Myocyte (in vitro differentiated cells): ENCODE results near the gene AKAP8L. TPM values are rescaled to one million over a fixed set of nuclear protein-coding genes. Genes with fewer than 3 reads are reported as not detected.

ENCODE experiments used
- DNase-seq: peaks from one replicate; pipeline ENCODE4 v3.0.0-alpha.2; 2012; ENCODE audit warnings: low read depth
- total RNA-seq: library from RNA; depleted of rRNA; stranded (reverse); fragments of >200 nt; gene quantifications from 2 replicates; pipeline ENCODE4 v1.2.3, GENCODE V29; 2014

AKAP8L gene
- total RNA-seq, 1 donor from 2014 or later = 143 TPM

GRCh38 chr19:15449620-15450527, 31.1 kb upstream of the AKAP8L start, which contains the start of gene WIZ:
WIZ (minus strand) TSS chr19:15449956; CDS start chr19:15448307, 1,649 bp downstream.
- peak; percentile 72 for DNase-seq

GRCh38 chr19:15448778-15449619, 30.2 kb upstream of the AKAP8L start:
- no peak for DNase-seq

- DNase-seq = no peak
Measured at GRCh38 chr19:15448044-15448777, 29.4 kb upstream of the AKAP8L start.

GRCh38 chr19:15447057-15447456, 28.3 kb upstream of the AKAP8L start:
- DNase-seq = no peak

DNA sequence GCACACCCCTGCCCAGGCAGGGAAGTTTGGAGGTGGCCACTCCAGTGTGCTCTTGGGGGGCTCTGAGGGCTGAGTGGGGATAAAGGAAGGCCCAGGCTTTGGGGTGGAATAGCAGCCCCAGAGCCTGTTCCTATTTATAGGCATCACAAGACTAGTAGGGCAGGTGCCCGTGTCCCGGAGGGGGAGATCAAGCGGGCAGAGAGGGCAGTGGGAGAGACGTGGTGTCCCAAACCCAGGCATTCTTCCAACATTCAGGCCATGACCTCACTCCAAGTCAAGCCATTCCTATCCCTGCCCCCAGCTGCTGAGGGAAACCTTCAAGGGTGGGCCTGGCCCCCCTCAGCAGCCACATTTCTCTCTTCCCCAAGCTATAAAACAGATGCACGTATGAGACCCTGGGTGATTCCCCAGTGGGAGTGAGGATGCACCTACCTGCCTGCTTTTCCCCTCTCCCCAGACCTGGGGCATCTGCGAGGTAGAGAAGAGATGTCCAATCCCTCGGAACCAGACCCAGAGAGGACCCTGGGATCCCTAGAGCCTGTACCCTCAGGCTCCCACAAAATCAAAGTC, 27.1 kb upstream of the AKAP8L start:
- peak; percentile 83 for DNase-seq

DNA sequence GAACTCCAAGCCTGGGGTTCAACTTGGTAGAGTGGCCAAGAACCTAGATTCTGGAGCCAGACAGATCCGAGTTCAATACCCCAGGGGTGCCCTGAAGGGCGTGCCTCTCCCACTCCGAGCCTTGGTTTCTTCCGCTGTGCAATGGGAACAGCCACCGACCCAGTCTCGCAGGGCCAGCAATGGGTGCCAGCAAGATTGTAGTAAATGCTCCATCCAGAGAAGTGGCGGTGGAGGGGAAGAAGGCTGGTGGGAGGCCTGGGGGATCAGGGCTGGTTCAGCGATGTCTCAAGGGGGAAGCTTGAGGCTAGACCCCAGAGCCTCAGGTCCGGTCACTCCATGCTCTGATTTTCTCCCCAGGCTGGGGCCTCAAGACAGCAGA, 26.4 kb upstream of the AKAP8L start:
- DNase-seq = no peak

DNA sequence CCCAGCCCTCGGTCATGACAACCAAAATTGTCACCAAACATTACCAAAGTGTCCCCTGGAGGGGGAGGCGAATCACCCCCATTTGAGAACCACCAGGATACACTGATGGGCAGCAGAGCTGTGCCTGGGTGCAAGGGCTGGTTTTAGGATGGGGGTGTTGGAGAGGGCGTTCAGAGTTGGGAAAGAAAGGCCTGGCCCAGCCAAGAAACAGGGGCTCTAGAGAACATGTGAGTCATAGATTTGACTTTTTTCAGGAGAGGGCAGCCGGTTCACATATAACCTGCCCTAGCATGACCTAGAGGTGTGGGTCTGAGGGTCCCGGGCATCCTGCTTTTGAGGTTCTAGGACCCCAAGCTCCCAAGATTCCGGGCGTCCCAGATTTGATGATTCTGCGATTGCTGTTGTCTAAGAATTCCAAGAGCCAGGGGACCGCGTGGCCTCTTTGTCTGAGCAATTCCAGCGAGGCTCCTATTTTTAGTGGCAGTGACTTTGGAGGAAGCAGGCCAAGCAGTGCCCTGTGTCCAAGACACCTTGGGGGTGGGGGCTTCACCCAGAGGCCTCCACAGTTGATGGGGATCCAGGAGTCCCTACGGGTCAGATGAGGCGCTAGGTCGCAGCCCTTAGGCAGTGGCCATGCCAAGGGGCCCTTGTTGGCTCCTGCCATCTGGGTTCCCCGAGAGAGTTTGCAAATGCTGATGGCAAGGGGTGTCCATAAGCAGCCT, 25.9 kb upstream of the AKAP8L start:
- peak; percentile 46 for DNase-seq

- DNase-seq = peak; percentile 72
Measured at GRCh38 chr19:15443838-15444237, 25.1 kb upstream of the AKAP8L start.

GRCh38 chr19:15443325-15443724, 24.5 kb upstream of the AKAP8L start:
- DNase-seq = no peak

DNA sequence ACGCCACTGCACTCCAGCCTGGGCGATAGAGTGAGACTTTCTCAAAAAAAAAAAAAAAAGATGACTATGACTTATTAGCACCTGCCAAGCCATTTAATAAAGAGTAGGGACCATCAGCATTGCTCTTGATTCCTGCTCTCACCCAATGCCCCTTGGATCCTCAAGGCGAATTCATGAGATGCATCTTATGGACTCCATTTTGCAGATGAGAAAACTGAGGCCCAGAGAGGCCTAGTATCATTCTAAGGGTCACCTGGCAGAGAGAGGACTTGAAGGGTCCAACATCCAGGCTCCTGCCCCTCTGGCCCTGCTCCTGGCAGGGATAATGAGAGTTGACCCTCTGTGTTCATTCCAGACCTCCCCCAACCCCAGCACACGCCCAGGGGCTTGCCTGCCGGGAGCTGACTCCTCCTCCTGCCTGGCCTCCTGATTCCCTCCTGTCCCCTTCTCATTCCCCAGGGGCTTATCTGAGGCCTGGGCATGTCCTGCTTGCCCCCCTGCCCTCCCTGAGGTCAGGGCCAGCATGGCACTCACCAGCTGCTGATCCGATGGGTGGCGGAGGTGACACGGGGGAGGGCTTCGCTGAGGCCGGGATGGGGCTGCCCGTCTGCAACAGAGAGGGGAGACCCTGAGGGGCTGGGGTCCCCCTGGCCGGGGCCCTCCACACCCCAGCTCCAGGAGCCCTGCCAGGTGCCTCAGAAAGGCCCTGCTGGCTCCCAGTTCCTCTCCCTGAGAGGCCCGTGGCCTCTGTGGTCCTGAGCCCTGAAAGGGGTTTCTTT, 23.5 kb upstream of the AKAP8L start:
- no peak for DNase-seq

- DNase-seq = no peak
Measured at GRCh38 chr19:15441317-15441716, 22.5 kb upstream of the AKAP8L start.

DNA sequence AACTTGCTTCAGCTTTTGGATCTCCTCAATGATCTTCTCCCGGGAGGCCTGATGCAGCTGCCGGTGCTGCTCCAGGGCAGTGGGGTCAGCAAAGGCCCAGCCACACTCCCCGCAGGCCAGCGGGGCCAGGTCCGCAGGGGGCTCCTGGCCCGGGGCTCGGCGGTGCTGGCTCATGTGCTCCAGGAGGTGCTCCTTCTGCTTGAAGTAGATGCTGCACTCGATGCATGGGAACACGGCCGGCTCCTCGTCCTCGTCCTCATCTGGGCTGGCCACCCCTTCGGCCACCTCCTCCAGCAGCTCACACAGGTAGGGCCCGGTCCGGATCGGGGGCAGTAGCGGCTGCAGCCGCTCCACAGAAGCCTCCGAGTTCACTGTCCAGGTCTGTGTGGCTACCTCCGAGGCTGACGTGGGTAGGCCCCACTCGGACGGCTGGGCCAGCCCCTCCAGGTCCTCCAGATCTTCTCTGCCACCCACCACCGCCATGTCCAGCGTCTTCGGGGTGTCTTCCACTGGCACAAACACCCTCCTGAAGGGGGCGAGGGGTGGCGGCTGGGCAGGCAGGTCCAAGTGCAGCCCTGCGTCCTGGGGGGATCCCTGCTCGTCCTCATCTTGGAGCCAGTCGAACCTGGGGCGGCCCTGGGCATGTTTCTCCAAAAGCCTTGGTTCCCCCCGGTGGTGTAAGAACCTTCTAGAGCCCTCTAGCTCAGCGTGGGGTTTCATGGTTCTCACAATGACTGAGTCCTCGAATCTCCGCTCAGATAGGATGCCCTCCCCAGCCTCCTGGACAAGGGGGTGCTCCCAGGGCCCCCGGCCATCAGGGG, 21.2 kb upstream of the AKAP8L start:
- no peak for DNase-seq

DNA sequence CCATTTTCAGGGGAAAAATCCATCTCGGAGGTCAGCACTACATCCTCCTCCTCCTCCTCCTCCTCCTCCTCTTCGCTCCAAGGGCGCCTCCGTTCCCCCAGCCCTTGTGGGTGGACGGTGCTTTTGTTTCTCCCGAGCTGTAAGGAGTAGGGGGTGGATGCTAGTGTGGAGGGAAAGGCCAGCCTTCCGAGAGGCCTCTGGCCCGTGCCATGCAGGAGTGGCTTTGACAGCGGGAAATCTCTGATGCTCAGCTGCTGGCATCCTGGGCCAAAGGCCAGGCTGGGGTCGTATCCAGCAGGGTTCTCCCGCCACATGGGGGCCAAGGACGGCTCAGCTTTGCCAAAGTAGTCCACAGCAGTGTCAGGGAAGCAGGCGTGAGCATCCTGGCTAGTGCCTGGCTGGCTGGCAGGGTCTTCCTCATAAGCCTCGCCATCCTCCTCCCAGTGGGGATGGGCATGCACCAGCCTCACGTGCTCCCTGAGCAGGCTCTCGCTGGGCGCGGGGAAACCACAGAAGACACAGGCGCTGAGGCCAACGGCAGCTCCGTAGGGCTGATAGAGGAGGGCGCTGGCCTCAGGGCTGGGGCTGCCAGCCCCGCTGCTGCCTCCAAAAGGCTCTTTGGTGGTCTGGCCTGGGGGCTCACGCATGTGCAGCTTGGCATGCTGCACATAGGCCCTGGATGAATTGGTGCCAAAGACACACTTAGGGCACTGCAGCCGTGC, 20.5 kb upstream of the AKAP8L start:
- no peak for DNase-seq

DNA sequence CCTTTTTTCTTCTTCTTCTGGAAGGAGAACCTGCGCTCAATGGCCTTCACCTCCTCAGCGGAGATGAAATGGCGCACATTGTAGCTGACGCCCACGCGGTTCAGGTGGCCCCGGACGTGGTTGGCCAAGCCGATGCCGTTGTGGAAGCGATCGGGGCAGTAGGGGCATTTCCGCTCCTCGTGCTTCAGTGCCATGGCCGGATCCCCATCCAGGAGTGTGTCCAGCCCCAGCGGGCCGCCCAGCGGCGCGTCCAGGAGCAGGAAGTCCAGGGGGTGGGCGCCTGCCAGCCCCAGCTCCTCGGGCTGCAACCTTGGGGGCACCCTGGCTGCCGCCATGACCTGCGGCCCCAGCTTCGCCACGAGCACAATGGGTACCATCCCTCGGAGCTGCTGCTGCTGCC, 19.8 kb upstream of the AKAP8L start:
- no peak for DNase-seq

GRCh38 chr19:15438124-15438496, 19.3 kb upstream of the AKAP8L start:
- DNase-seq = no peak

DNA sequence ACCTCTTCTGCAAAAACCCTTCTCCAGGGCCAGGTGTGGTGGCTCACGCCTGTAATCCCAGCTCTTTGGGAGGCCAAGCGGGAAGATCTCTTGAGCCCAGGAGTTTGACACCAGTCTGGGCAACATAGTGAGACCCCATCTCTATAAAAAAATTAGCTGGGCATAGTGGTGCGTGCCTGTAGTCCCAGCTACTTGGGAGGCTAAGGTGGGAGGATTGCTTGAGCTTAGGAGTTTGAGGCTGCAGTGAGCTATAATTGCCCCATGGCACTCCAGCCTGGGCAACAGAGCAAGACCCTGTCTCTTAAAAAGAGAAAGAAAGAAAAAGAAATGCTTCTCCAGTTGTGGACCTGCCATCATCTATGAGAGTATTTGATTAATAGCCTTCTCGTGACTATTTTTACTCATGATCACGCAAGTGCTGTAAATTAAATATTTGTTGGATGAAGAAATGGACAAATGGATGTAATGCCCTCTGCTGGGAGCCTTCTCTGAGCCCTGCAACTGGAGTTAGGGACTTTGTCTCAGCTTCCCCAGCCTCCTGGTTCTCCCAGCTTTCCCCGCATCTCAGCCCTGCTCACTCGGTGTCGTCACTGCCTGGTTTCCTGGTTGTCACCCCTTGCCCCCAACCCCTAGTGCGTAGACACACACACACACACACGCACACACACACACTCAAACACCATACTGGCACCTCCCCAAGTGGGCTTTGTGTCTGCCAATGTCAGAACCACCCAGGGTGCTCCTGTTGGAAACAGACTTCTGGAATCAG, 18.8 kb upstream of the AKAP8L start:
- no peak for DNase-seq

GRCh38 chr19:15436826-15437110, 18.0 kb upstream of the AKAP8L start:
- no peak for DNase-seq
